HG03139 (cell line): ENCODE results near the gene ZNF200.
"Not testable (repeated sequence)": the region's sequence is repeated elsewhere in the genome, so short reads cannot be mapped to it uniquely, and the experiment has no call there.

Experiments
- ATAC-seq: cut with Tn5 transposase; IDR thresholded peaks from one replicate; pipeline ENCODE4 v1.9.1; 2021; ENCODE audit not compliant: unreplicated experiment

ZNF200 gene, protein sequence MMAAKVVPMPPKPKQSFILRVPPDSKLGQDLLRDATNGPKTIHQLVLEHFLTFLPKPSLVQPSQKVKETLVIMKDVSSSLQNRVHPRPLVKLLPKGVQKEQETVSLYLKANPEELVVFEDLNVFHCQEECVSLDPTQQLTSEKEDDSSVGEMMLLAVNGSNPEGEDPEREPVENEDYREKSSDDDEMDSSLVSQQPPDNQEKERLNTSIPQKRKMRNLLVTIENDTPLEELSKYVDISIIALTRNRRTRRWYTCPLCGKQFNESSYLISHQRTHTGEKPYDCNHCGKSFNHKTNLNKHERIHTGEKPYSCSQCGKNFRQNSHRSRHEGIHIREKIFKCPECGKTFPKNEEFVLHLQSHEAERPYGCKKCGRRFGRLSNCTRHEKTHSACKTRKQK

DNA sequence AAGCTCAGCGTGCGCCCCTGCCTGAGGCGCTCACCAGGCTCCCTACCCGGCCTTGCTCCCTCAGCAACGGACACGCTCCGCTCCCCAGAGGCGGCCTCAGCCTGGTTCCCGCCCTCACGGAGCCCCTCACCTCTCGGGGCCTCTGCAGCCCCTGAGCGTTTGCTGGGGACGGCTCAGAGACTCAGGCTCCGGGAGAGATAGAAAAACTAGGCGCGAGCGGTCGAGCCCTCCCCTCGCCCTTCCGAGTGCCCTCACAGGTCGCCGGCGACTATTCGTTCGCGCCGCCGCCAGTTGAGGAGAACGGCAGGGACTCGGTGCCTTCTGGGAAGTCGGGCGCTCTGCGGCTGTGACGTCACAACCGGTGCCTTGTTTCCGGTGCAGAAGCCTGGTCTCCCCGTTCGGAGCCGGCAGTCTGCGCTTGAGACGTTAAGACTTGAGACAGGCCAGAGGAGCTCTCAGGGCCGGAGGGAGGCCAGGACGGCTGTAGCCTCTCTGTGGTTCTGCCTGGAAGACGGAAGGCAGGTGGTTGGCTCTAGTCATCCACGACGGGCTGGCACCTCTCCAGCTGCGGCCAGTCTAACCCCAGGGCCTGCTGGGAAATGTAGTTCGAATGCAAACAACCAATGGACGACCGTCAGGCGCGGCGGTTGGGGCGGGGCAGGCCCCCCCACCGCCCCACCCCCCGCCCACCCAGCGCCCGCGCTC, at the start of gene ZNF200:
Gene ZNF200, minus strand, starts transcription at position 302 of the 705 bp plus-strand sequence. CDS start 1,403 bp downstream, outside the sequence.
- ATAC-seq: peak; percentile 88

DNA sequence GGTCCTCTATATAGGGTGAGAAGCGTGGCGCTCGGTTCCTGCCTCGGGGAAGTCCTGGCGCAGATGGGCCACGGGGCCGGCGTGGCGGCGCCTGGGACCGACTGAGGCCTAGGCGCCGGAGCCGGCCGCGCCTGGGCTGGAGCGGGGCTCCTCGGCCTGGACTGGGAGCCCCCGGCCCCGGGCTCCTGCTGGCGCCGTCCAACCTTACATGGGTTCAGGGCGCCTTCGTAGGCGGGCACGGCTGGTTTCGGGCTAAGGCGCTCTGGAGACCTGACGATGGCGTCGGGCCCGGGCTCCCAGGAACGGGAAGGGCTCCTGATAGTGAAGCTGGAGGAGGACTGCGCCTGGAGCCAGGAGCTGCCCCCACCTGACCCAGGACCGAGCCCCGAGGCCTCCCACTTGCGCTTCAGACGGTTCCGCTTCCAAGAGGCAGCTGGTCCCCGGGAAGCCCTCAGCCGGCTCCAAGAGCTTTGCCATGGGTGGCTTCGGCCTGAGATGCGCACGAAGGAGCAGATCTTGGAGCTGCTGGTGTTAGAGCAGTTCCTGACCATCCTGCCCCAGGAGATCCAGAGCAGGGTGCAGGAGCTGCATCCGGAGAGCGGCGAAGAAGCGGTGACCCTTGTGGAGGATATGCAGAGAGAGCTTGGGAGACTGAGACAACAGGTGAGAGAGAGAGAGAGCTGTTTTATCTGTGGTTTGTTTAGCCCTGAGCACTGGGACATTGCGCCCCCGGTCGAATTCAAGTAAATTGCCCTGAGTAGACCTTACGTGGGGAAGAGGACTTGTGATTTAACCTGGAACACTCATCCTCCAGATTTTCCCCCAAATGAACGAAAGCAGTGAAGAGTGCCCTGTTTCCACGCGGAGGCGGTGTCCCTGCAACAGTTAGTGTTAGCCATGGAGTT, 48.8 kb upstream of the ZNF200 start:
- no peak for ATAC-seq

DNA sequence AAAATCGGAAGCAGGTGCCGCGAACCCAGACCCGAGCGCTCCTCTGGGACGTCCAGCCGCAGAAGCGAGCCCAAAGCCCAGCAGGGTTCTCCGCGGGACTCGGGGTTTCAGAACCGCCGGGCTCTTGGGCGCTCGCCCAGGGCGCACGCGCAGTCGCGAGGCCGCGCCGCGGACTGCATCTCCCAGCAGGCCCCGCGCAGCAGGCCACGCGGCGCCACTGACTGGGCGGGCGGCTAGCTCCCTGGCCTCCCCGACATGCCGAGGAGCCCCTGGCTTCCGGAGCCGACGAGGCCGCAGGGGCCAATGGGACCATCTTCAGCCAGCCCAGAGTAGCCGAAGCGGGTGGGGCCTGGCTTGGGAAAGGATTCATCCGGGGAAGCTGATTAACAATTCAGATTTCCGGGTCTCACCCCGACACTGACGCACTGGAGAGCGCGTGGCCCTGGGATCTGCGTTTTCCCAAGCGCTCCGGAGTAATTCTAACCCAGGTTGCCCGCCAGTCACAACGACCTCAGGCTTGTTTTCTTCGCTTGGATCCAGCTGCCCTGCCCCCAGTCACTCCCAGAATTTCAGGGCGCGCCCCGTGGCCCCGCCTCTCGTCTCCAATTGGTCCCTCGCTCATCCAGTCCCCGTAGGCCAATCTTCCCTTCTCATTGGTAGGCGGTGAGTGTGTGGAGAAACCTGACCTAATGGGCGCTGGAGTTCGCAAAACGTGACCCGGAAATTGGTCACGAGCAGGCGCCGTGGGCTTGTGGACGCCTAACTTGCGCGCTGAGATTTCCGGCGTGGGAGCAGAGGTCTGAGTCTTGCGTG, 48.0 kb upstream of the ZNF200 start, which contains the start of gene ZNF263:
Gene ZNF263, plus strand, starts transcription at position 762 of the 813 bp plus-strand sequence. CDS start 328 bp downstream, outside the sequence.
- peak; percentile 74 for ATAC-seq

DNA sequence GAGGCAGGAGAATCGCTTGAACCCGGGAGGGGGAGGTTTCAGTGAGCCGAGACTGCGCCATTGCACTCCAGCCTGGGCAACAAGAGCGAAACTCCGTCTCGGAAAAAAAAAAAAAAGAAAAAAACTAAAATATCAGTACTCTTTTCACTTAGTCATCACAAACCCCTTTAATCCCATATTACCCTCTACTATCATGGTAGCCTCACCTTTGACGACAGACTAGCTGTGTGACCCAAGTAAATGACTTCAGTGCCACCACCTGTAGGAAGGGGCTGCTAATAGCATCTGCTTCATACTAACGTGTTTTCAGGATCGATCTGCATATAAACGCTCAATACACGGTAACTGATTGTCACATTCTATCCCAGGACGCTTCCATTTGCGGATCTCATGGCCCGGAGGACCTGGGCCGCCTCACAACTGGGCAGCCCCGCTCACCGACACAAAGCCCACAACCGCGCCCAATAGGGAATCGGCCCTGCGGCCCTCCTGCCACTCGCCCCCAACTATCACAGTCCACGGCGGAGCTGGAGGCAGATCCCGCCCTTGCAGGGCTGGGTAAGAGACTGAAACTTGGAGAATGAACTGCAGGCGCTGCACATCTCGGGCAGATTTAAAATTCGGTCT, 47.3 kb upstream of the ZNF200 start:
- peak; percentile 25 for ATAC-seq

DNA sequence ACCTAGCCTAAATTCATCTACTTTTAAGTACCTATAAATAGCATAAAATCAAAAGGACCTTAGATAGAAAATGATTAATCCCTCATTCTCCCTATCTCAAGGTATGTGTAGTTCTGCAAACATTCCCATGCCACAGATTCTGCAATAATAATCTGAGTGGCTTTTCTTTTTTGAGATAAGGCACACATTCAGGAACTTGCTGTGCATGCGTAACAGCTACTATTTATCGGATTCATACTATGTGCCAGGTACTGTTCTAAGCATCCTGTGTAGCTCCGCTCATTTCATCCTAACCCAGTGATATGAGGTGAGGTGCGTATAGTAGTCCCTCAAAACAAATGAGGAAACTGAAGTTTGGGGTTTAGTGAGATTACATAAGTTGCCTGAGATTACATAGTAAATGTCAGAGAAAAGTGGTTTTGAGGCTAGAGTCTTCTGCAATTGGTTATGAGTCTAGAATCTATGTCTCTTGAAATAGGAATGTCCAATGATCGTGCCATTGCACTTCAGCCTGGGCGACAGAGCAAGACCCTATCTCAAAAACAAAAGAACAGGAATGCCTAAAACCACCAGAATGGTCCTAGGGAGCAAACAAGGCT, 46.4 kb upstream of the ZNF200 start:
- ATAC-seq: no peak

DNA sequence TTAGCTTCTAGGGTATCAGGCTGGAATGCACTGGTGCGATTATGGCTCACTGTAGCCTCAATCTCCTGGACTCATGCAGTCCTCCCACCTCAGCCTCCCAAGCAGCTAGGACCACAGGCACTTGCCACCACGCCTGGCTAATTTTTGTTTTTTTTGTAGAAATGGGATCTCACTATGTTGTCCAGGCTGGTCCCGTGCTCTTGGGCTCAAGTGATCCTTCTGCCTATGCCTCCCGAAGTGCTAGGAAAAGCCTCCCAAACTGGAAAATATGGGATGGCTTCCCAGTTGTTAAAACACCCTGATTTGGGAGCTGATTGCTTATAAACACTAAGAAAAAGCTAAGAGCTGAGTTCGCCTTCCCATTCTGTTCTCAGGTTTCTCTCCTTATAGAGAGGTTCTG, 41.7 kb upstream of the ZNF200 start:
- ATAC-seq: no peak

DNA sequence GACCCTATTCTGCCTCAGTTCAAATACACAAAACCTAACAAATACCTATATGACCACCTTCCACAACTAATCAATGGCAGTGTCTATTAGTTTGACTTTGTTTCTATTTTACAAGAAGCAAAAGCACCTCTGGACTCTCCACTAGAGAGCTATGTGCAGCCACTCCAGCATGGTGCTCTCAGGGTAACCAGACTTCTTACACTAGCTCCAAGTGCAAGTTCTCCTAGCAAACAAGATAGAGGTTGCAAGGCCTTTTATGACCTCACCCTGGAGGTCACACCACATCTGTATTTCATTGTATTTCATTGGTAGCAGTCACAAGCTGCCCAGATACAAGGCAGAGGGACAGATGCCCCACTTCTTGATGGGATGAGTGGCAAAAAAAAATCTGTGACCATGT, 40.0 kb upstream of the ZNF200 start:
- ATAC-seq: no peak

DNA sequence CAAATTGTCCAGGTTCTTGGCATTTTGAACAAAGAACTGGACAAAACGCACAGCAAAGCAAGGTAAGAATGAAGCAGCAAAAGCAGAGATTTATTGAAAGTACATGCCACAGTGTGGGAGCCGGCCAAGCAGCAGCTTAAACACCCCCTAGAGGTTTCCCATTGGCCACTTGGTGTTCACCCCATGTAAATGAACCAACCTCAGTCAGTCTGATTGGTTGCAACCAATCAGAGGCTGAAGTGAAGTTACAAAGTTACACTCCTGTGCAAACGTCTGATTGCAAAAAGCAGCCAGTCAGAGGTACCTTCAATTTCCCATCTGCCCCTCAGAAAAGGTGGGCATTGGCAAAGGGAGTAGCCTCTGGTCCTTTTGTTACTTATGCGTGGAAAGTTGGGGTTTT, 39.5 kb upstream of the ZNF200 start:
- ATAC-seq: no peak

DNA sequence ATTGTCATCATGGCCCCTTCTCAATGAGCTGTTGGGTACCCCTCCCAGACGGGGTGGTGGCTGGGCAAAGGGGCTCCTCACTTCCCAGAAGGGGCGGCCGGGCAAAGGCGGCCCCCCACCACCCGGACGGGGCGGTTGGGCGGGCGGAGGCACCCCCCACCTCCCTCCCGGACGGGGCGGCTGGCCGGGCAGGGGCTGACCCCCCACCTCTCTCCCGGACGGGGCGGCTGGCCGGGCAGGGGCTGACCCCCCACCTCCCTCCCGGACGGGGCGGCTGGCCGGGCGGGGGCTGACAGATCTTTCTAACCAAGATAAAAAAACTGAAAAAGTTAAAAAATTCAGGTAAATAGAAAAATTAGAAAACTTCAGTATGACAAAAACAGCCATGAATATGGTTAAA, 36.3 kb upstream of the ZNF200 start:
- ATAC-seq: not testable (repeated sequence)

DNA sequence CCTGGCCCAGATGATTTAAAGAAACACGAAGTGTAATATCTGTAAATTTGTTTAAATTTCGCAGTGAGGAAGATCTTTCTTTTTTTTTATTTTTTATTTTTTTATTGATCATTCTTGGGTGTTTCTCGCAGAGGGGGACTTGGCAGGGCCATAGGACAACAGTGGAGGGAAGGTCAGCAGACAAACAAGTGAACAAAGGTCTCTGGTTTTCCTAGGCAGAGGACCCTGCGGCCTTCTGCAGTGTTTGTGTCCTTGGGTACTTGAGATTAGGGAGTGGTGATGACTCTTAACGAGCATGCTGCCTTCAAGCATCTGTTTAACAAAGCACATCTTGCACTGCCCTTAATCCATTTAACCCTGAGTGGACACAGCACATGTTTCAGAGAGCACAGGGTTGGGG, 35.8 kb upstream of the ZNF200 start:
- not testable (repeated sequence) for ATAC-seq

DNA sequence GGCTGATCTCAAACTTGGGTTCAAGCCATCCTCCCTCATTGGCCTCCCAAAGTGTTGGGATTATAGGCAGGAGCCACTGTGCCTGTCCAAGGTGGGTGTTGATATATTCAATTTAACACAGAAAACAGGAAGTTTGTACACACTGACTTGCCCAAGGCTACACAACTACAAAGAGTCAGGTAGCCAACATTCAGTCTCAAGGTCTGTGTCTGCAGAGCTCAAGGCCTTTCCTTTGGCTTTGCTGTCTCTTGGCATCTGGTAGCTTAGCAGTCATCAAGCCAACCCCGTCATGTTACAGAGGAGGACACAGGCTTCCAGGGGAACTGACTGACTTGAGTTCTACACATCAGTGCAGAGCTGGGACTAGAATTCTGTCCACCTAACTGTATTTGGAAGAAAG, 33.3 kb upstream of the ZNF200 start:
- no peak for ATAC-seq

DNA sequence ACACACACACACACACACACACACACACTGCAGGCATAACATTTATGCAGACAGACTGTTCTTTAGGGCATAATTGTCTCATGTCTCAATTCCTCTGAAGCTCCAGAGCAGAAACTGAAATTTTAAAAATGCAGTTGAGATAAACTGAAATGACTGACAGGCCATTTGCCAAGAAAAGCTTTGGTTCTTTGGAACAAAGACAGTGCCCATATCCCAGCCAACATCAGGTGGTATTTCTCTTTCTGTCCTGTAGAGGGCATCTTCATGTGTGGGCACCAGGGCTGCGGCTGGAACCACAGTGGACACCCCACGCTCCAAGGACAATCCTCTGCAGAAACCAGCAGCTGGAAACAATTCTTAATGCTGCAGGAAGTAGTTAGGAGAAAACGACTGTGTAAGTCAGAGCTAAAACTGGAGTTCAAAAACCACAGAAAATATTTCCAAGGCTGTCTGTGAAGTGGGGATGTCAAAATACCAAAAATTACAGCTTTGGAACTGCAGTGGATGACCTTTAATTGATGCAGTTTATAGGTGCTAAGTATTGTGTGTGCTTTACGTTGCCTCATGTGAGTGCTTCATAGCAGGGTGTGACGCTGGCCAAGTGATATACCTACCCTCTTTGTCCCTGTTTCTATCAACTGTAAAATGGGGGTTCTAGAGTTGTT, 32.0 kb upstream of the ZNF200 start:
- no peak for ATAC-seq

DNA sequence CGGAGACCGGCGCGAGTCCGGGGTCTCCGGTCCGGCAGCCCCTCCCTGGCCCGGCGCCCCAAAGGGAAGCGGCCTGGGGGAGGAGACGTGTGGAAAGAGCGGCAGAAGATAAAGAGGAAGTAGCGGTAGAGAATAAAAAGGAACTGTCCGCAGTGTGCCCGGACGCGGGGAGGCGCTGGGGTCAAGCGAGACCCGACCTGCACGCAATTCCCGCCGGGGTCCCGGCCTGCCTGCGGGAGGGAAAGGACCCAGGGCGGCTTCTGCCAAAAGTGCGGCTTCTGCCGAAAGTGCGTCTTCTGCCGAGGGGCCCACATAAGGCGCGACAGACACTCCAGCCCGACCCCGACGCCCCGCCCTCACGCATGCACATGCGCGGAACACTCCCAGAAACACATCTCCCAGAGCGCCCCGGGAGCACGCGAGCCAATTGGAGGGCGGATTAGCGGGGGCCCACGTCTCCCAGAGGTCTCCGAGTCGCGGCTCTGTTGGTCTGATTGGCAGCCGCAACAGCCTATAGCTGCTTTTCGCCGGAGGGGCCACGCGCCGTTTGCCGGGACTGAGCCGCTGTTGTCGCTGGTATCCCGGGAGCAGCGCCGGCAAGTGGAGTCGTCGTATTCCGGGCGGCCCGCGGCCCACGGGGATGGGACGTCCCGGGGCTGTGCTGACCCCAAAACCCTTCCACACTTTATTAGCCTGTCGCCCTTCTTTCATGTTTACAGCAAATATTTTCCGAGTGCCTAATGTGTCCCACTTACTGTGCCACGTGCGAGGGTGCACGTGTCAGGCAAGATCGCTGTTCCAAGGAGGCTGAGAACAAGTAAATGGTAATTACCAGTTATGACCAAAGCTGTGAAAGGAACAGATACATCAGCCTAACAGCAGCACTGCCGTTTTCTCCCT, 29.4 kb upstream of the ZNF200 start:
- peak; percentile 74 for ATAC-seq

DNA sequence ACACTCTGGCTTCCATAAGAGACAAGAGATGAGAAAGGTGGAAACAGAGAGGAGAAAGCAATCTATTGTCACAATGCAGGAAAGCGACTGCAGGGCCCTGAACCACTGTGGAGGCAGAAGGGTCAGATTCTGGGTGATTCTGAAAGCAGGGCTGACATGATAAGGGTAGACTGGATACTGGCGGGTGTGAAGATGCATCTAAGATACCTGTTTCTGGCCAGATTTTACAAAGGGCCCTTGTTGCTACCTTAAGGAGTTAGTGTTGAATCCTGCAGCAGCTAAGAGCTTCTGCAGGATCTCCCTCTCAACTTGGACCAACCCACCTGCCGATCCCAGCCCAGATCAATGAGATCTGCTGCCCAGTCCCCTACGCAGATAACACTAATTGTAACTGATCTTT, 27.6 kb upstream of the ZNF200 start:
- no peak for ATAC-seq

DNA sequence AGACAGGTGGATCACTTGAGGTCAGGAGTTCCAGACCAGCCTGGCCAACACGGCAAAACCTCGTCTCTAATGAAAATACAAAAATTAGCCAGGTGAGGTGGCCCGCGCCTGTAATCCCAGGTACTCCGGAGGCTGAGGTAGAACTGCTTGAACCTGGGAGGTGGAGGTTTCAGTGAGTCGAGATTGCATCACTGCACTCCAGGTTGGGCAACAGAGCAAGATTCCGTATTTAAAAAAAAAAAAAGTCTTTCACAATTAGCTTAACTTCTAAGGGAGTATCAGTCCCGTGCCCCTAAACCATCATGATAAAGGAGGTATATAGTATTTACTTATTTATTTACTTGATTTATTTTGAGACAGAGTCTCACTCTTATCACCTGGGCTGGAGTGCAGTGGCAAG, 24.9 kb upstream of the ZNF200 start:
- no peak for ATAC-seq

DNA sequence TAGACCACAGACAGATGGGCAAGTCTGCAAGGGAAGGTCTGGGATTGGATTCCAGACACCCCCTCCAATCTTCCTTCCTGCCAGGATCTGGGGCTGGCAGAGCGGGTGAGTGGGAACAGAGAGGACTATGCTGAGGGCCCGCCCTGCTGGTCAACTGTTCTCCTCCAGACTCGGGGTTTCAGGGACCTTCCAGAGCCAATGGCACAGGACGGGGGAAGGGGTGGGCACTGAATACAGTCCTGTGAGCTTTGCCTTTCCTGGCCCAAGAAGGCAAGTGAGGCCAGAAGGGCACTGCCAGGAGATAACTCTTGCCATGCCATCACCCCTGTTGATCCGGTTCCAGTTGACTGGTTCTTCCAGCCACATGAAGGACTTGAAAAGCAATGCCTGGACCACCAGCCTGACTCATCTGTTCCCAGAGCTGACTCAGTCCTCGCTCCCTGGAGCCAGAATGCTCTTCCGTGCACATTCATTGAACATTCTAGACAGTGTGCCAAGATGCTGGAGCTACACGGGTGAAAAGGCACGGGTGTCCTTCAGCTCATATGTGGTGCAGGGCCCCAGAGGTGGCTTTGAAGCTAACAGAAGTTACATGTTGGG, 22.0 kb upstream of the ZNF200 start:
- ATAC-seq: no peak

DNA sequence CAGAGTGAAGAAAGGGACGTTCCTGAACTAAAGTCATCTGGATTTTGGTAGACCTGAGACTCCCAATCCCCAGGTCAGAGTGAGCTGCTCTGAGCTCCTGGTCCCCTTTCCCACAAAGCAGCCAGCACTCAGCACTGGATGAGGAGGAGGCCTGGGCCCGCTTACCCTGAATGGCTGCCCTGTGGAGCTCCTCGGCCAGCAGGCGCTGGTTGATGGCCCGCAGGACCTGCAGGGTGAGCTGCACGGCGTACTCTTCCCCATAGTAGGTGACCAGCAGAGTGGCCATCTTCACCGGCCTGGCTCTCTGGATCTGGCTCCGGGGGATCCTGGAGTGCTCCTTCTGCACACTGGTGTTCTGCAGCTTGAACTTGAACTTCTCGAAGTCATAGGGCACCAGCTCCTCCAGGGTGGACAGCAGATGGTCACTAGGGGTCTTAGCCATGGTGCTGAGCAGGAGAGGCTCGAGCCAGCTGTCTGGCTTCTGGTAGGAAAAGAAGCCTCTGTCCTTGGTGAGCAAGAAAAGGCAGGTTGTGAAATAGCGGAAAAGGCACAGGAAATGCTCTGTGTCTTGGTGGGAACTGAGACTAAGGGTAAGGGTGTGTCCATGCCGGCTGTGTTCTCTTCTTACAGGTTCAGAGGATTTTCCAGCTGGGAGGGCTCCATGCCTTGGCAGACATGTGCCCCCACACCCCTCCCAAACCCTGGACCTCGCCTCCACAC, 21.3 kb upstream of the ZNF200 start, which contains the start of gene MEFV:
Gene MEFV, minus strand, starts transcription at position 488 of the 720 bp plus-strand sequence. Its CDS starts 46 bp downstream, at position 442.
- no peak for ATAC-seq
